ENCODE results near the gene CD302. TPM values are rescaled to one million over a fixed set of nuclear protein-coding genes. Genes with fewer than 3 reads are reported as not detected.
"Not testable (repeated sequence)": the region's sequence is repeated elsewhere in the genome, so short reads cannot be mapped to it uniquely, and the experiment has no call there.

CD302 gene
- total RNA-seq, 1 donor from 2014 or later = 0.41 TPM

- no peak overlapping the region for H3K9ac ChIP-seq (ENCODE audit: low read length)
- no peak overlapping the region for H2AFZ ChIP-seq (ENCODE audit: low read depth, low read length)
- FAIRE-seq (no peak), DNase-seq (ENCODE audit: low read depth) (no peak)
- TF ChIP-seq CTCF (IDR thresholded peaks at IDR 0.05; ENCODE audit: insufficient read depth, low read depth, low read length) = no peak
- no peak for TF ChIP-seq EZH2 (IDR thresholded peaks at IDR 0.05; ENCODE audit: insufficient read depth, low read length)
- H4K20me1 ChIP-seq (ENCODE audit: insufficient read depth, low read length) = no peaks in the 10 kb centered on the region
- H3K4me2 ChIP-seq (ENCODE audit: low read length) = no peak overlapping the region
- no peaks in the 10 kb centered on the region for H3K4me1 ChIP-seq (ENCODE audit: insufficient read depth, low read length)
- H3K27me3 ChIP-seq (ENCODE audit: insufficient read depth, low read length) = no peaks in the 10 kb centered on the region
- H3K27ac ChIP-seq (ENCODE audit: low read depth, low read length) = no peak overlapping the region
- H3K4me3 ChIP-seq (ENCODE audit: insufficient read depth, low read depth, low read length) = no peak overlapping the region
- peaks cover 27% of the 10 kb centered on the region for H3K27me3 Mint-ChIP-seq (ENCODE audit: low read depth, unreplicated experiment)
- H3K4me1 Mint-ChIP-seq (ENCODE audit: low read depth, unreplicated experiment) = no peaks in the 10 kb centered on the region
- H3K9me3 Mint-ChIP-seq (ENCODE audit: unreplicated experiment) = peaks cover 2% of the 10 kb centered on the region
- H3K79me2 ChIP-seq (ENCODE audit: insufficient read depth, low read length) = no peaks in the 10 kb centered on the region
- no peaks in the 10 kb centered on the region for H3K36me3 ChIP-seq (ENCODE audit: insufficient read depth, low read length)
- no peak overlapping the region for H3K4me3 Mint-ChIP-seq (ENCODE audit: unreplicated experiment)
- no peak overlapping the region for H3K27ac Mint-ChIP-seq (ENCODE audit: unreplicated experiment)
- peaks cover 2% of the 10 kb centered on the region for H3K36me3 Mint-ChIP-seq (ENCODE audit: low read depth, unreplicated experiment)
- no peaks in the 10 kb centered on the region for H3K9me3 ChIP-seq (ENCODE audit: insufficient read depth, low read depth, low read length)
These were observed 30.7 kb upstream of the CD302 start for GRCh38 chr2:159828738-159829137.

GRCh38 chr2:159822478-159822833, 24.4 kb upstream of the CD302 start:
- not testable (repeated sequence) for H3K27ac ChIP-seq (ENCODE audit: low read depth, low read length); H3K36me3 Mint-ChIP-seq (ENCODE audit: low read depth, unreplicated experiment); H3K27me3 ChIP-seq (ENCODE audit: insufficient read depth, low read length); H3K79me2 ChIP-seq (ENCODE audit: insufficient read depth, low read length); H4K20me1 ChIP-seq (ENCODE audit: insufficient read depth, low read length); H3K4me1 Mint-ChIP-seq (ENCODE audit: low read depth, unreplicated experiment); FAIRE-seq; H2AFZ ChIP-seq (ENCODE audit: low read depth, low read length); H3K9ac ChIP-seq (ENCODE audit: low read length); H3K4me2 ChIP-seq (ENCODE audit: low read length); H3K4me3 ChIP-seq (ENCODE audit: insufficient read depth, low read depth, low read length); H3K9me3 ChIP-seq (ENCODE audit: insufficient read depth, low read depth, low read length); H3K36me3 ChIP-seq (ENCODE audit: insufficient read depth, low read length); H3K27ac Mint-ChIP-seq (ENCODE audit: unreplicated experiment); H3K4me3 Mint-ChIP-seq (ENCODE audit: unreplicated experiment); DNase-seq (ENCODE audit: low read depth); H3K4me1 ChIP-seq (ENCODE audit: insufficient read depth, low read length); H3K9me3 Mint-ChIP-seq (ENCODE audit: unreplicated experiment)
- peaks cover 30% of the 10 kb centered on the region for H3K27me3 Mint-ChIP-seq (ENCODE audit: low read depth, unreplicated experiment)

GRCh38 chr2:159821775-159822477, 23.9 kb upstream of the CD302 start:
- H3K9me3 Mint-ChIP-seq (ENCODE audit: unreplicated experiment); DNase-seq (ENCODE audit: low read depth); H3K4me1 Mint-ChIP-seq (ENCODE audit: low read depth, unreplicated experiment); H3K4me3 ChIP-seq (ENCODE audit: insufficient read depth, low read depth, low read length); H3K9ac ChIP-seq (ENCODE audit: low read length); H3K27me3 ChIP-seq (ENCODE audit: insufficient read depth, low read length); H3K36me3 Mint-ChIP-seq (ENCODE audit: low read depth, unreplicated experiment); H2AFZ ChIP-seq (ENCODE audit: low read depth, low read length); H3K36me3 ChIP-seq (ENCODE audit: insufficient read depth, low read length); H3K4me1 ChIP-seq (ENCODE audit: insufficient read depth, low read length); H3K27ac Mint-ChIP-seq (ENCODE audit: unreplicated experiment); H3K79me2 ChIP-seq (ENCODE audit: insufficient read depth, low read length); H4K20me1 ChIP-seq (ENCODE audit: insufficient read depth, low read length); FAIRE-seq; H3K9me3 ChIP-seq (ENCODE audit: insufficient read depth, low read depth, low read length); H3K4me2 ChIP-seq (ENCODE audit: low read length); H3K27ac ChIP-seq (ENCODE audit: low read depth, low read length); H3K4me3 Mint-ChIP-seq (ENCODE audit: unreplicated experiment): not testable (repeated sequence)
- peaks cover 30% of the 10 kb centered on the region for H3K27me3 Mint-ChIP-seq (ENCODE audit: low read depth, unreplicated experiment)

Measured in astrocyte (in vitro differentiated cells and primary cell).